ENCODE results near the gene UBA7. TPM values are rescaled to one million over a fixed set of nuclear protein-coding genes. Genes with fewer than 3 reads are reported as not detected.

The UBA7 gene
- total and polyA plus RNA-seq, 2 of the 13 experiments (the other 11 are each of a cell fraction or from before 2014, with no cell fraction given) = 9.5 to 16.5 TPM

GRCh38 chr3:49813497-49814174, at the start of gene UBA7 (continued):
- no peak for TF ChIP-seq DBP (CRISPR knock-in tag; IDR thresholded peaks at IDR 0.05; ENCODE audit: not compliant biosample characterization)
- no peak; the same call in 1 of the 2 replicates for TF ChIP-seq ZMYM3 (CRISPR knock-in tag; IDR thresholded peaks at IDR 0.05)
- TF ChIP-seq MLLT10 (CRISPR knock-in tag; IDR thresholded peaks at IDR 0.05) = no peak
- no peak for TF ChIP-seq KLF16 (CRISPR knock-in tag; IDR thresholded peaks at IDR 0.05)
- TF ChIP-seq MTA1 (CRISPR knock-in tag; IDR thresholded peaks at IDR 0.05; ENCODE audit: borderline replicate concordance) = no peak
- TF ChIP-seq XBP1 (CRISPR knock-in tag; IDR thresholded peaks at IDR 0.05) = no peak
- TF ChIP-seq THAP11 (CRISPR knock-in tag; IDR thresholded peaks at IDR 0.05) = peak; percentile 27; the same call in 1 of the 2 replicates
- TF ChIP-seq HOXD1 (CRISPR knock-in tag; IDR thresholded peaks at IDR 0.05) = no peak
- no peak for TF ChIP-seq ZBTB42 (CRISPR knock-in tag; IDR thresholded peaks at IDR 0.05)
- TF ChIP-seq EED (CRISPR knock-in tag; IDR thresholded peaks at IDR 0.05) = no peak
- no peak for TF ChIP-seq ZNF224 (CRISPR knock-in tag; IDR thresholded peaks at IDR 0.05)
- TF ChIP-seq PBX3 (CRISPR knock-in tag; IDR thresholded peaks at IDR 0.05; ENCODE audit: borderline replicate concordance) = no peak
- TF ChIP-seq TARDBP (CRISPR knock-in tag; IDR thresholded peaks at IDR 0.05) = no peak
- no peak for TF ChIP-seq ZBTB44 (CRISPR knock-in tag; IDR thresholded peaks at IDR 0.05)
- no peak for TF ChIP-seq ZNF709 (CRISPR knock-in tag; IDR thresholded peaks at IDR 0.05)
- no peak for TF ChIP-seq PLRG1 (conservative IDR thresholded peaks at IDR 0.05)
- TF ChIP-seq AGO1 (IDR thresholded peaks at IDR 0.05; ENCODE audit: low read depth, low read length, poor library complexity, severe bottlenecking) = no peak
- no peak for TF ChIP-seq ZNF614 (CRISPR knock-in tag; IDR thresholded peaks at IDR 0.05; ENCODE audit: borderline replicate concordance)
- no peak for TF ChIP-seq NR2F1 (CRISPR knock-in tag; IDR thresholded peaks at IDR 0.05)
- no peak for TF ChIP-seq EP300 (IDR thresholded peaks at IDR 0.05; ENCODE audit: low read depth in 2 of 2, low read length in 2 of 2)
- no peak for TF ChIP-seq EP300 (CRISPR knock-in tag; IDR thresholded peaks at IDR 0.05; ENCODE audit: borderline replicate concordance)
- no peak for TF ChIP-seq HOXA5 (CRISPR knock-in tag; IDR thresholded peaks at IDR 0.05)
- no peak for TF ChIP-seq ZFP90 (CRISPR knock-in tag; IDR thresholded peaks at IDR 0.05; ENCODE audit: borderline replicate concordance)
- TF ChIP-seq ZNF282 (IDR thresholded peaks at IDR 0.05; ENCODE audit: partially characterized antibody) = no peak
- no peak for TF ChIP-seq ZNF343 (CRISPR knock-in tag; IDR thresholded peaks at IDR 0.05)
- TF ChIP-seq ASH2L (IDR thresholded peaks at IDR 0.05; ENCODE audit: insufficient read length, low read depth, low read length) = peak; percentile 39
- no peak for TF ChIP-seq NR2C2 (CRISPR knock-in tag; IDR thresholded peaks at IDR 0.05; ENCODE audit: borderline replicate concordance)
- TF ChIP-seq ZNF335 (CRISPR knock-in tag; IDR thresholded peaks at IDR 0.05) = no peak

Measured in HepG2 (cell line).